B cell (primary cell): ENCODE measurements around the gene ZNF618.

Experiments used
- EZH2 ChIP-seq: IDR thresholded peaks from 2 replicates; pipeline ENCODE4 v1.6.1; 2012; ENCODE audit warnings: borderline replicate concordance, low read depth, mild to moderate bottlenecking, moderate library complexity, low read length; ENCODE audit not compliant: insufficient read depth, poor library complexity, severe bottlenecking
- TF ChIP-seq, protein P1 (sequence below): fragments of 200-600 bp; IDR thresholded peaks from one replicate; pipeline ENCODE4 v1.8.0; 2022; ENCODE audit warnings: antibody characterized with exemption, mild to moderate bottlenecking

- TF ChIP-seq, protein P1, sequence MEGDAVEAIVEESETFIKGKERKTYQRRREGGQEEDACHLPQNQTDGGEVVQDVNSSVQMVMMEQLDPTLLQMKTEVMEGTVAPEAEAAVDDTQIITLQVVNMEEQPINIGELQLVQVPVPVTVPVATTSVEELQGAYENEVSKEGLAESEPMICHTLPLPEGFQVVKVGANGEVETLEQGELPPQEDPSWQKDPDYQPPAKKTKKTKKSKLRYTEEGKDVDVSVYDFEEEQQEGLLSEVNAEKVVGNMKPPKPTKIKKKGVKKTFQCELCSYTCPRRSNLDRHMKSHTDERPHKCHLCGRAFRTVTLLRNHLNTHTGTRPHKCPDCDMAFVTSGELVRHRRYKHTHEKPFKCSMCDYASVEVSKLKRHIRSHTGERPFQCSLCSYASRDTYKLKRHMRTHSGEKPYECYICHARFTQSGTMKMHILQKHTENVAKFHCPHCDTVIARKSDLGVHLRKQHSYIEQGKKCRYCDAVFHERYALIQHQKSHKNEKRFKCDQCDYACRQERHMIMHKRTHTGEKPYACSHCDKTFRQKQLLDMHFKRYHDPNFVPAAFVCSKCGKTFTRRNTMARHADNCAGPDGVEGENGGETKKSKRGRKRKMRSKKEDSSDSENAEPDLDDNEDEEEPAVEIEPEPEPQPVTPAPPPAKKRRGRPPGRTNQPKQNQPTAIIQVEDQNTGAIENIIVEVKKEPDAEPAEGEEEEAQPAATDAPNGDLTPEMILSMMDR: no peak
- TF ChIP-seq EZH2: no peak
Measured at GRCh38 chr9:113888976-113889375, 12.9 kb downstream of the ZNF618 start.
